A673 (cell line): ENCODE results near the gene CTIF.

Experiments used
- EZH2 ChIP-seq: fragments of 200-600 bp; sonication (generic); IDR thresholded peaks from 2 replicates; pipeline ENCODE4 v1.6.1; 2017; ENCODE audit warnings: borderline replicate concordance, low read depth, mild to moderate bottlenecking, mixed read lengths, antibody characterized with exemption, low read length; ENCODE audit not compliant: poor library complexity, severe bottlenecking
- TF ChIP-seq, protein P1 (sequence below): fragments of 300-800, 200-600 bp; sonication (generic); conservative IDR thresholded peaks from 2 replicates; pipeline ENCODE4 v1.5.1; 2017; ENCODE audit warnings: low read depth, mild to moderate bottlenecking, antibody characterized with exemption, low read length, moderate library complexity, mixed read lengths

GRCh38 chr18:48844271-48844670 is 305.4 kb downstream of the CTIF start:
- TF ChIP-seq EZH2, result no peak
- TF ChIP-seq, protein P1, sequence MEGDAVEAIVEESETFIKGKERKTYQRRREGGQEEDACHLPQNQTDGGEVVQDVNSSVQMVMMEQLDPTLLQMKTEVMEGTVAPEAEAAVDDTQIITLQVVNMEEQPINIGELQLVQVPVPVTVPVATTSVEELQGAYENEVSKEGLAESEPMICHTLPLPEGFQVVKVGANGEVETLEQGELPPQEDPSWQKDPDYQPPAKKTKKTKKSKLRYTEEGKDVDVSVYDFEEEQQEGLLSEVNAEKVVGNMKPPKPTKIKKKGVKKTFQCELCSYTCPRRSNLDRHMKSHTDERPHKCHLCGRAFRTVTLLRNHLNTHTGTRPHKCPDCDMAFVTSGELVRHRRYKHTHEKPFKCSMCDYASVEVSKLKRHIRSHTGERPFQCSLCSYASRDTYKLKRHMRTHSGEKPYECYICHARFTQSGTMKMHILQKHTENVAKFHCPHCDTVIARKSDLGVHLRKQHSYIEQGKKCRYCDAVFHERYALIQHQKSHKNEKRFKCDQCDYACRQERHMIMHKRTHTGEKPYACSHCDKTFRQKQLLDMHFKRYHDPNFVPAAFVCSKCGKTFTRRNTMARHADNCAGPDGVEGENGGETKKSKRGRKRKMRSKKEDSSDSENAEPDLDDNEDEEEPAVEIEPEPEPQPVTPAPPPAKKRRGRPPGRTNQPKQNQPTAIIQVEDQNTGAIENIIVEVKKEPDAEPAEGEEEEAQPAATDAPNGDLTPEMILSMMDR, result no peak
